ENCODE results near the gene HSBP1L1. TPM values are rescaled to one million over a fixed set of nuclear protein-coding genes. Genes with fewer than 3 reads are reported as not detected.

HSBP1L1 gene
- total RNA-seq, 1 donor from 2014 or later = 7.0 TPM

- no peak for DNase-seq (ENCODE audit: low spot score, unreplicated experiment)
- Mint-ChIP-seq H3K4me1 (ENCODE audit: low read depth) (peaks cover 15% of the 10 kb centered on the region), H3K36me3 (ENCODE audit: insufficient read depth) (peaks cover 7% of the 10 kb centered on the region), H3K9me3 (ENCODE audit: low read depth) (no peaks in the 10 kb centered on the region), H3K4me3 (ENCODE audit: low read depth) (peak overlapping the region; percentile 59), H3K27me3 (peaks cover 20% of the 10 kb centered on the region), H3K27ac (peak overlapping the region; percentile 62)
- TF ChIP-seq, protein P1, sequence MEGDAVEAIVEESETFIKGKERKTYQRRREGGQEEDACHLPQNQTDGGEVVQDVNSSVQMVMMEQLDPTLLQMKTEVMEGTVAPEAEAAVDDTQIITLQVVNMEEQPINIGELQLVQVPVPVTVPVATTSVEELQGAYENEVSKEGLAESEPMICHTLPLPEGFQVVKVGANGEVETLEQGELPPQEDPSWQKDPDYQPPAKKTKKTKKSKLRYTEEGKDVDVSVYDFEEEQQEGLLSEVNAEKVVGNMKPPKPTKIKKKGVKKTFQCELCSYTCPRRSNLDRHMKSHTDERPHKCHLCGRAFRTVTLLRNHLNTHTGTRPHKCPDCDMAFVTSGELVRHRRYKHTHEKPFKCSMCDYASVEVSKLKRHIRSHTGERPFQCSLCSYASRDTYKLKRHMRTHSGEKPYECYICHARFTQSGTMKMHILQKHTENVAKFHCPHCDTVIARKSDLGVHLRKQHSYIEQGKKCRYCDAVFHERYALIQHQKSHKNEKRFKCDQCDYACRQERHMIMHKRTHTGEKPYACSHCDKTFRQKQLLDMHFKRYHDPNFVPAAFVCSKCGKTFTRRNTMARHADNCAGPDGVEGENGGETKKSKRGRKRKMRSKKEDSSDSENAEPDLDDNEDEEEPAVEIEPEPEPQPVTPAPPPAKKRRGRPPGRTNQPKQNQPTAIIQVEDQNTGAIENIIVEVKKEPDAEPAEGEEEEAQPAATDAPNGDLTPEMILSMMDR (IDR thresholded peaks at IDR 0.05; ENCODE audit: unreplicated experiment) = no peak
These were observed 868 bp downstream of the HSBP1L1 start for GRCh38 chr18:79965119-79965902.

GRCh38 chr18:79970419-79971133, 6.1 kb downstream of the HSBP1L1 start:
- Mint-ChIP-seq H3K4me1 (ENCODE audit: low read depth) (peaks cover 6% of the 10 kb centered on the region), H3K36me3 (ENCODE audit: insufficient read depth) (peaks cover 30% of the 10 kb centered on the region), H3K27ac (no peak overlapping the region), H3K27me3 (no peaks in the 10 kb centered on the region), H3K9me3 (ENCODE audit: low read depth) (no peaks in the 10 kb centered on the region), H3K4me3 (ENCODE audit: low read depth) (no peak overlapping the region)
- no peak for DNase-seq (ENCODE audit: low spot score, unreplicated experiment)
- TF ChIP-seq, protein P1 (IDR thresholded peaks at IDR 0.05; ENCODE audit: unreplicated experiment) = no peak

DNA sequence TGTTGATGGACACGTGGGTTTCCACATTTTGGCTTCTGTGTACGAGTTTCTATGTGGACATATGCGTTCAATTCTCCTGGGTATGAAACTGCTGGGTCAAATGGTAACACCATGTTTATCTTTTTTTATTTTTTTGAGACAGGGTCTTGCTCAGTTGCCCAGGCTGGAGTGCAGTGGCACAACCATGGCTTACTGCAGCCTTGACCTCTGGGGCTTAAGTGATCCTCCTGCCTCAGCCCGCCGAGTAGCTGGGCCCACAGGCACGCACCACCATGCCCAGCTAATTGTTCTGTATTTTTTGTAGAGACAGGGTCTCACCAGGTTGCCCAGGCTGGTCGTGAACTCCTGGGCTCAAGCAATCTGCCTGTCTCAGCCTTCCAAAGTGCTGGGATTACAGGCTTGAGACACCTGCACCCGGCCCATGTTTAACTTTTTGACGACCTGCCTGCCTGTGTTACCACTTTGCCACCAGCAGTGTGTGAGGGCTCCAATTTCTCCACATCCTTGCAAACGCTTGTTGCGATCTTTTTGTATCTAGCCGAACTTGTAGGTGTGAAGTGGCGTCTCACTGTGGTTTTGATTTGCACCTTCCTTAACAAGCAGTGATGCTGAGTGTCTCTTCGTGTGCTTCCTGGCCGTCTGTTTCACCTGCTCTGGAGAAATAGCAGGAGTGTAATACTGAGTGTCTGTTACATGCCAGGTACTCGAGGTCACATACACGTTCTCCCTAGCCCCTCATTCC, 6.9 kb downstream of the HSBP1L1 start:
- DNase-seq (ENCODE audit: low spot score, unreplicated experiment) = no peak
- Mint-ChIP-seq H3K27me3 (no peaks in the 10 kb centered on the region), H3K4me1 (ENCODE audit: low read depth) (peaks cover 5% of the 10 kb centered on the region), H3K4me3 (ENCODE audit: low read depth) (no peak overlapping the region), H3K9me3 (ENCODE audit: low read depth) (no peaks in the 10 kb centered on the region), H3K27ac (no peak overlapping the region), H3K36me3 (ENCODE audit: insufficient read depth) (peaks cover 30% of the 10 kb centered on the region)
- TF ChIP-seq, protein P1 (IDR thresholded peaks at IDR 0.05; ENCODE audit: unreplicated experiment) = no peak

DNA sequence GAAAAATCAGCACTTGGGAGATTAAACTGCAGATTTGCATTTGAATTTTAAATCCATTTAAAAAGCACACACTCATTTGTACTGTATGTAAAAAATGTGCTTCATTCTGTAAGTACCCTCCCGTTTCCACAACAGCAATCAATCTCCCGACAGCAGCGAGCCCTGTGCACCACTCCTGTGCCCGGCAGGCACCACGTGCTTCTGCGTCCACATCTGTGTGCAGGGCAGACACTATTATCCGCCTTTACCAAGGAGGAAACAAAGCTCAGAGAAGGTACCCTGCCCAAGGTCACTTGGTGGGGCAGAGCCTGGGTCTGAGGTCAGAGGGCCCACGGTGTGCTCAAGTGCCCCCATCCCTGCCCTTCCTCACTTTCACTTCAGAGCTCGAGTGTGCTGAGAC, 7.5 kb downstream of the HSBP1L1 start:
- H3K4me1 Mint-ChIP-seq (ENCODE audit: low read depth) = peaks cover 5% of the 10 kb centered on the region
- no peak overlapping the region for H3K27ac Mint-ChIP-seq
- H3K9me3 Mint-ChIP-seq (ENCODE audit: low read depth) = no peaks in the 10 kb centered on the region
- no peaks in the 10 kb centered on the region for H3K27me3 Mint-ChIP-seq
- H3K36me3 Mint-ChIP-seq (ENCODE audit: insufficient read depth) = peaks cover 30% of the 10 kb centered on the region
- no peak overlapping the region for H3K4me3 Mint-ChIP-seq (ENCODE audit: low read depth)
- TF ChIP-seq, protein P1 (IDR thresholded peaks at IDR 0.05; ENCODE audit: unreplicated experiment) = no peak
- no peak for DNase-seq (ENCODE audit: low spot score, unreplicated experiment)

DNA sequence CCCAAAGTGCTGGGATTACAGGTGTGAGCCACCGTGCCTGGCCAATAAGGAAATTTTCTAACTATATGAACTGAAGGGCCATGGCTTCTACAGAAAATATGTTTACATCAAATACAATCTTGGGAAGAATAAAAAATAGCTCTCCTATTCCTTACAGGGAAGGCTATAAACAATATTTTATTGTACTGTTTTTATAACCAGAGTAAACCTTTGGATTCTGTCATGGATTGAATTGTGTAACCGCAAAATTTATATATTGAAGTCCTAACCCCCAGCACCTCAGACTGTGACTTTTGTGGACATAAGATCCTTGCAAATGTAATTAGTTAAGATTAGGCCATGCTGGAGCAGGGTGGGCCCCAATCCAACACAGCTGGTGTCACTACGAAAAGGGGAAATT, 8.3 kb downstream of the HSBP1L1 start:
- Mint-ChIP-seq H3K27me3 (no peaks in the 10 kb centered on the region), H3K9me3 (ENCODE audit: low read depth) (no peaks in the 10 kb centered on the region), H3K27ac (no peak overlapping the region), H3K4me3 (ENCODE audit: low read depth) (no peak overlapping the region), H3K36me3 (ENCODE audit: insufficient read depth) (peaks cover 29% of the 10 kb centered on the region), H3K4me1 (ENCODE audit: low read depth) (peaks cover 5% of the 10 kb centered on the region)
- TF ChIP-seq, protein P1 (IDR thresholded peaks at IDR 0.05; ENCODE audit: unreplicated experiment) = no peak
- DNase-seq (ENCODE audit: low spot score, unreplicated experiment) = no peak

Measured in progenitor cell of endocrine pancreas (in vitro differentiated cells).